ENCODE results near the gene GAL3ST2.
"Not testable (repeated sequence)": the region's sequence is repeated elsewhere in the genome, so short reads cannot be mapped to it uniquely, and the experiment has no call there.

The GAL3ST2 gene

DNA sequence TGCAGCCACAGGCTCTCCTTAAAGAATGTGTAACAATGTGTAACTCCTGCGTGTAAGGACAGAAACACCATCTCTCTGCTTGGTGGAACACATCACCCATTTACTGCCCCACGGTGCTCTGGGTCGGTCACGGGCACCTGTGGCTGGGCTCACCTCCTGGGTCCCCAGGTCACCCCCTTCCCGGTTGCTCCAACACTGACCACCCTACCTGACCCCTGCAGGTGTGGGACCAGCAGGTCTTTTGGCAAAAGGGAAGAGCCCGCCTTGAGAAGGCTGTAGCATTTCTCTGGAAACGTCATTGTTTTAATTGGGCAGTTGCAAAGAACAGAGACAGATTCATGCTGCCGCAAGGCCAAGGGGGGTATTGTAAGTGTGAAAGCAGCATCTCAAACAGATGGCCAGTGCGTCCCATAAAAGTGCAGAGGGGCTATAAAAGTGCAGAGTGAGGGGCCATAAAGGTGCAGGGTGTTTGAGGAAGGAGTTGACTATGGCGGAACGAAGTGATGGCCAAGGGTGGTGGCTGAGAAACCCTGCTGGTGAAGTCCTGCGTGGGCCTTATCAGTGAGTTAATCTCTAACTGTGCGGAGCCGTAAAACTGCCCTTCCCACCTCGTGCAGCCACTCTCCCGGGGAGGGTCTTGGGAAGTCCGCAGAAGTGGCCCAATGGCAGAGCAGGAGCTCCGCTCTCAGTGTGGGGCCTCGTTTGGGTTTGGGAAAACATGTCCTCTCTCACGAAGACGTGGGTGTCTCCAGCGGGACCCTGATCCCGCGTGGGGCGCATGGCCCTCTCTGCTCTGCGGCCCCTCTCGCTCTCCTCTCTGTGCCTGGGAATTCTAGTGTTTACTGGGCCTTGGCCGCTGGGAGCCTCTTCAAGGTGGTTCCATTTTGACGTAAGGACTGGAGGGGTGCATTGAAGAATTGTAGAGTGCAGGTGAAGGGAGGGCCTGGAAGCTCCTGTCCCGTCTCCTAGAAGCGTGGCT lies 18.7 kb downstream of the GAL3ST2 start:
- no peak for DNase-seq

- no peak for DNase-seq
Observed at GRCh38 chr2:241796209-241796608, 19.6 kb downstream of the GAL3ST2 start.

DNA sequence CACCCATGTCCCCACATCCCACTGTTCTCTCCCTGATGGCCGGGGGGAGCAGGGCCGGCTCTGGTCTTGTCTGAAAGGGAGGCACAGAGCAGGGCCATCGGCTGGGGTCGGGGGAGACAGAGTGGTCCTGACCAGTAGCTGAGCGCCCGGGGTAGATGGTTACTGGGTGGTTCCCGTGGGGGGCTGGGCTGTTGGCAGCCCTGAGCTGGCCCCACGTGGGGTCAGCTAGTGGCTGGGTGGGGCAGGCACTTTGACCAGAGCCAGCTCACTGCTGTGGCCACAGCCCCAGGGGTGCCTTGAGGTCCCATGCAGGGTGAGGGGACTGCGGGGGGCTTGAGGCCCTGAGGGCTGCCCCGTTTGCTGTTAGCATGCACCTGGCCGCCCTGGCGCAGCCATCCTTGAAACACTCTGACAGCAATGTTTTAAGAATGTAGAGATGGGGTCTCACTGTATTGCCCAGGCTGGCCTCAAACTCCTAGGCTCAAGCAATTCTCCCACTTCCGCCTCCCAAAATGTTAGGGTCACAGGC lies 20.1 kb downstream of the GAL3ST2 start:
- DNase-seq, result no peak

DNA sequence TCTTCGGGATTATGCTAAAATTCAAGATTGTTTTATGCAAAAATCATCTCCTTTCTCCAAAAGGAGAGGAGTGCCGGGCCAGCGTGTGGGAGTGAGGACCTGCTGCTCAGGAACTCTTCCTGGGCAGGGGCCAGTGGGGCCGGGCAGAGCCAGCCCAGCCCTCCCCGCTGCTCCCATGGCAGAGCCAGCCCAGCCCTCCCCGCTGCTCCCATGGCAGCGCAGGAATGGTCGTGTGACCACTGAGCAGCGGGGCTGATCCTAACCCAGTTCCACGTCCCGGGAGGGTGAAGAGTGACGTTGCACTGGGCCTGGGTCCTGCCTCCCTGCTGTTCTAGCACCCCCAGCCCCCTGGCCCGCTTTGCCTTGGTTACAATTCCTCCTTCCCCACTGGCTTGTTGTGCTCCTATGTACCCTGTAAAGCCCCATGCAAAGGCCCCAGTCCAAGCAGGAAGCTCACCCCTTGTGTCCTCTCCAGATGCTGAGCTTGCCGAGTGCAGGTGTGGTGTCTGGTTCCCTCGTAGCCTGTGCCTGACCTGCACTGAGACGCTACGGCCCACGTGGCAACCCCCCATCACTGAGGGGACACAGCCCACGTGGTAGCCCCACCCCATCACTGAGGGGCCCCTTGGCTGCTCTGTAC lies 20.9 kb downstream of the GAL3ST2 start:
- no peak for DNase-seq

GRCh38 chr2:241798081-241798630 lies 21.5 kb downstream of the GAL3ST2 start:
- DNase-seq, result no peak

GRCh38 chr2:241798631-241799521 lies 22.3 kb downstream of the GAL3ST2 start:
- no peak for DNase-seq

- DNase-seq, result no peak
Observed at GRCh38 chr2:241799522-241800197, 23.0 kb downstream of the GAL3ST2 start.

- not testable (repeated sequence) for DNase-seq
Observed at GRCh38 chr2:241800198-241800903, 23.7 kb downstream of the GAL3ST2 start.

- no peak for DNase-seq
Observed at GRCh38 chr2:241801611-241802420, 25.2 kb downstream of the GAL3ST2 start.

DNA sequence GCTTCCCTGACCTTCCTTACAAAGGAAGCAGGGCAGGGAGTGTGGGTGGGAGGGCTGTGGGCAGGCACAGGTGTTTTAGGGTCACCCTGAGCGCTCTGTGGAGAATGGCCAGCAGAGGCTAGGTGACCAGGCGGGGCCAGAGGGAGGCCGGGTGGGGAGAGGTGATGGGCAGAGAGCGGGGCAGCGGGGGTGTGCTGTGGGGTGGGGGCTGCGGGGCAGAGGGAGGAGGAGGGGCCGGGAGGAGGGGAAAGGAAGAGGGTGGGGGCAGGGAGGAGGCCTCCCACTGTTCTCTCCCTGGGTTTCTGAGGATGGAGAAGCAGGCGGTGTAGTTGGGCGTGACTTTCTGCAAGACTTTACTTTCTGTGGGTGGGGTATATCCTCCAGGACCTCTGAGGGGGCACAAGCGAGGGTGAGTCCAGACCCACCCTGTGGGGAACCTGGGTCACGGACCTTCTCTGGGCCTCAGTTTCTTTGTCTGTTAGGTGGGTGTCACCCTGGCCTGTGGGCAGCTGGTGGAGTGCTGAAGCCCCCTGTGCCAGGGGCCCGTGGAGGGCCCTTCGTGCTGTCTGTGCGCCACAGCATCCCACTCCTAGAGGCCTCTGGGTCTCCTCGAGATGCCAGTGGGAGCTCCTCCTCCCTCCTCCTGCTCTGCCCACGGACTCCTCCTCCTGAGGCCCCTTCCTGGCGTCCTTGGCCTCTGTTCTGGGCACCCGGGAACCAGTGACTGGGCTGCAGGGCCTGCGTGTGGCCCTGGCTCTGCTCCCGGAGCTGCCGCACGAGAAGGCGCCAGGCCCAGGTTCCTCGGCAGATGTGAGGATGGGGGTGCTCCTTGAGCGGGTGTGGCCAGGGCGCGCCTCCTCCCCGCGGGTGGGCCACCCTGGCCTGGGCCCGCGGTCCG lies 26.0 kb downstream of the GAL3ST2 start:
- no peak for DNase-seq

DNA sequence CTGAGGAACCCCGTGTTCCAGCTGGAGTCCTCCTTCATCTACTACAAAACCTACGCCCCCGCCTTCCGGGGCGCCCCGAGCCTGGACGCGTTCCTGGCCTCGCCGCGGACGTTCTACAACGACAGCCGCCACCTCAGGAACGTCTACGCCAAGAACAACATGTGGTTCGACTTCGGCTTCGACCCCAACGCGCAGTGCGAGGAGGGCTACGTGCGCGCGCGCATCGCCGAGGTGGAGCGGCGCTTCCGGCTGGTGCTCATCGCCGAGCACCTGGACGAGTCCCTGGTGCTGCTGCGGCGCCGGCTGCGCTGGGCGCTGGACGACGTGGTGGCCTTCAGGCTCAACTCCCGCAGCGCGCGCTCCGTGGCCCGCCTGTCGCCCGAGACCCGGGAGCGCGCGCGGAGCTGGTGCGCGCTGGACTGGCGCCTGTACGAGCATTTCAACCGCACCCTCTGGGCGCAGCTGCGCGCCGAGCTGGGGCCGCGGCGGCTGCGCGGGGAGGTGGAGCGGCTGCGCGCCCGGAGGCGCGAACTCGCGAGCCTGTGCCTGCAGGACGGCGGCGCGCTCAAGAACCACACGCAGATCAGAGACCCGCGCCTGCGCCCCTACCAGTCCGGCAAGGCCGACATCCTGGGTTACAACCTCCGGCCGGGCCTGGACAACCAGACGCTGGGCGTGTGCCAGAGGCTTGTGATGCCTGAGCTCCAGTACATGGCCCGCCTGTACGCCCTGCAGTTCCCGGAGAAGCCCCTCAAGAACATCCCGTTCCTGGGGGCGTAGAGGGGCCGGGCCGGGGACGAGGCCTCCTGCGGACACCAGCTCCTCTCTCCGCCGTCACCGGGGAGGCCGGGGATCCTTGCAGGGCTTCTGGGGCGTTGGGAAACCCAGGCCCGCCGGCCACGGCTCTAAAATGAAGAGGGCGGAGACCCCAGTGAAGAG lies 27.0 kb downstream of the GAL3ST2 start:
- no peak for DNase-seq

- no peak for DNase-seq
Observed at GRCh38 chr2:241804326-241805229, 28.0 kb downstream of the GAL3ST2 start.

DNA sequence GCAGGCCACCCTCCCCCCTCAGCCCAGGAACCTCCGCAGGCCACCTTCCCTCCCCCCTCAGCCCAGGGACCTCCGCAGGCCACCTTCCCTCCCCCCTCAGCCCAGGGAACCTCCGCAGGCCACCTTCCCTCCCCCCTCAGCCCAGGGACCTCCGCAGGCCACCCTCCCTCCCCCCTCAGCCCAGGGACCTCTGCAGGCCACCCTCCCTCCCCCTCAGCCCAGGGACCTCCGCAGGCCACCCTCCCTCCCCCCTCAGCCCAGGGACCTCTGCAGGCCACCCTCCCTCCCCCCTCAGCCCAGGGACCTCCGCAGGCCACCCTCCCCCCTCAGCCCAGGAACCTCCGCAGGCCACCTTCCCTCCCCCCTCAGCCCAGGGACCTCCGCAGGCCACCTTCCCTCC lies 29.6 kb downstream of the GAL3ST2 start:
- DNase-seq, result not testable (repeated sequence)

DNA sequence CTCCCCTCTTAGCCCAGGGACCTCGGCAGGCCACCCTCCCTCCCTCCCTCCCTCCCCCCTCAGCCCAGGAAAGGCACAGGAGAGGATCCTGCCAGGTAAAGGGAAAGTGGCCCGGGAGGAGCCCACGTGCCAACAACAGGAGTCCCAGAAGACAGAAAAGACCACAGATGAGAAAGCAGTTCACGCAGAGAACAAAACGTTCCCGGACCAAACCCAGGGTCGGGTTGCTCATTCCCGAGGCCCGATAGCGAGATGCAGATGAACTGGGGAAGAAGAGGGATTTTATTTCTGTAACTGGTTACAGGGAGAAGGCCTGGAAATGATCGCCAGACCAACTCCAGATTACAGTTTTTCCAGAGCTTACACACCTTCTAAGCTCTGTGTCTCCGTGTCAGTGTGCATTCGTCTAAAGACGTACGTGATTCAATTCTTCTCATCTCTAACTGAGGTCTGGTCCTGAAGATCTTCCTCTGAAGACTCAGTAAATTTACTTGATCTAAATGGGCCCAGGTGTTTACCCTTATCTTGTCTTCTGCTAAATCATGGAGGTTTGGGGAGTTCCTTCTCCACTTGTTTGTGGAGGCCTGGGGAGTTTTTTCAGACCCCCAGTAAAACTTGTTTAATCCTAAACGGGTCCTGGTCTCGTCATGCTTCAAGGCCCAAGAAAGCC lies 31.6 kb downstream of the GAL3ST2 start:
- no peak for DNase-seq

DNA sequence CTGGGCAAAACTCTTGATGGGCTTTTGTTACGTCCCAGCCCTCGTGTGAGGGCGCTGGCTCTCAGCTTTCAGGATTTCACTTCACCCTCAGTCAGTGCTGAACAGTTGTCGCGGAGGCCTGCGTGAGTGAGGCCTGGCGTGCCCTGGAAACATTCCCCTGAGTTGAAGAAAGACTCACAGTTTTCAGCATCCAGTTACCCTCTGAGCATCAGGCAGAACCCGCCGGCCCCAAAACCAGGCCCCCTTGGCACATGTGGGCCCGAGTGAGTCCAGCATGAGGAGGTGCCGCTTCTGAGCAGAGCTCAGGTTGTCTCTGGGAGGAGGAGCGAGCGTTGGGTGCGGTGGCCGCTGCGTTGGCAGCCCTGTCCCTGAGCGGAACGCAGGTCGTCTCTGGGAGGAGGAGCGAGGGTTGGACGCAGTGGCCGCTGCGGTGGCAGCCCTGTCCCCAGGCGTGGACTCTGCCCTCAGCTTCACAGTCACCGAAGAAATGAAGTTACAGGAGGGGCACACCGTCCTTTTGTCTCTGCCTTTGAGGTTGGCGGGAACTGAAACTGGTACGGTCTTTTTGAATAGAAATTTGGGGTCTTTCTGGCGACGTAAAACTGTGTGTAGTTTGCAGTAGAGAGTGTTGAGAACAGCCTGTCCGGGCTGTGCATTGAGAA lies 32.2 kb downstream of the GAL3ST2 start, which contains the start of gene NEU4:
NEU4 (plus strand) TSS at position 473 of the 662 bp plus-strand sequence. CDS start 5,292 bp downstream, outside the sequence.
- DNase-seq, result no peak
